K562 (cell line): Measurements from ENCODE around the gene EVL. TPM values are rescaled to one million over a fixed set of nuclear protein-coding genes. Genes with fewer than 3 reads are reported as not detected.

ENCODE experiments used
- ATAC-seq: fragments of 200-7000 bp; cut with Tn5 transposase; 3 replicates; pipeline ENCODE4 v1.9.1; 2020; ENCODE audit warnings: moderate library complexity
- BruUV-seq: library from RNA; stranded (reverse); fragments of 400-500 nt; replicated peaks from 2 replicates; lab custom pipeline; 2021; lab: Mats Ljungman, UMichigan
- CTCF ChIA-PET: fragments of 300-600 bp; formaldehyde crosslinking; extraction: SDS; loops from one replicate; lab custom pipeline; 2021; ENCODE audit warnings: low intra/inter-chr PET ratio; lab: Yijun Ruan, JAX
- POLR2A ChIA-PET: fragments of 300-600, 350-650 bp; sonication (Branson Sonifier 250); formaldehyde crosslinking; extraction: SDS; loops from one replicate; lab custom pipeline; 2021; ENCODE audit warnings: antibody characterized with exemption, inconsistent platforms; lab: Yijun Ruan, JAX
- DNase-seq, 4 experiments: peaks; one replicate each; pipeline versions ENCODE4 v3.0.0 to v3.0.0-alpha.2; 2011 to 2018; ENCODE audit warnings: low spot score in 3 of 4, mixed read lengths in 3 of 4; ENCODE audit errors: extremely low read depth in 1 of 4
- FAIRE-seq: peaks from 2 replicates; lab custom pipeline; 2011; peaks lifted over from hg19 to GRCh38; lab: Jason Lieb, UNC
- H2AFZ ChIP-seq: 2 replicates; pipeline ENCODE4 v1.6.0; 2011; ENCODE audit warnings: low read depth, low read length, control low read depth, inconsistent platforms
- H3K27ac ChIP-seq: fragments of 200-600 bp; 3 replicates; pipeline ENCODE4 v1.8.0; 2011; ENCODE audit warnings: low read depth, mild to moderate bottlenecking, control low read depth, inconsistent platforms, low read length, moderate library complexity, mixed read lengths; ENCODE audit errors: extremely low read depth
- H3K27me3 ChIP-seq, 2 experiments: fragments of 300-600 bp in 1 of 2; 2 replicates in 1 of 2; 3 replicates in 1 of 2; pipeline versions ENCODE4 v1.6.0 to v1.8.0; 2011; ENCODE audit warnings: inconsistent platforms in 2 of 2, low read length in 2 of 2, mild to moderate bottlenecking in 1 of 2, mixed read lengths in 1 of 2, moderate library complexity in 1 of 2; ENCODE audit not compliant: control insufficient read depth in 2 of 2, insufficient read depth in 2 of 2
- H3K36me3 ChIP-seq: fragments of 300-600 bp; 3 replicates; pipeline ENCODE4 v1.8.0; 2011; ENCODE audit warnings: mild to moderate bottlenecking, low read length, inconsistent platforms; ENCODE audit not compliant: control insufficient read depth, insufficient read depth
- H3K4me1 ChIP-seq, 2 experiments: fragments of 200-600 bp in 1 of 2; replicated peaks in 1 of 2; 2 replicates in 1 of 2; 3 replicates in 1 of 2; pipeline versions ENCODE4 v1.5.1 to v1.8.0; 2011; ENCODE audit warnings: inconsistent platforms in 2 of 2, low read length in 2 of 2, mild to moderate bottlenecking in 1 of 2, mixed read lengths in 1 of 2, moderate library complexity in 1 of 2; ENCODE audit not compliant: control insufficient read depth in 2 of 2, insufficient read depth in 2 of 2
- H3K4me2 ChIP-seq: 2 replicates; pipeline ENCODE4 v1.6.1; 2011; ENCODE audit warnings: low read length, control low read depth, inconsistent platforms, mixed read lengths; ENCODE audit not compliant: insufficient read depth
- H3K4me3 ChIP-seq: fragments of 200-600 bp; sonication (generic), shearing (Covaris generic); 2 replicates; pipeline ENCODE4 v1.5.1; 2016; ENCODE audit warnings: control low read depth, inconsistent platforms
- H3K79me2 ChIP-seq: fragments of 200-600 bp; 3 replicates; pipeline ENCODE4 v1.8.0; 2011; ENCODE audit warnings: low read length, inconsistent platforms; ENCODE audit not compliant: control insufficient read depth, insufficient read depth
- H3K9ac ChIP-seq, 2 experiments: 2 replicates each; pipeline versions ENCODE4 v1.6.0 to v1.6.1; 2011; ENCODE audit warnings: low read depth in 2 of 2, low read length in 2 of 2, control low read depth in 1 of 2, inconsistent platforms in 1 of 2, mild to moderate bottlenecking in 1 of 2, mixed read lengths in 1 of 2; ENCODE audit not compliant: insufficient read depth in 1 of 2
- H3K9me1 ChIP-seq: one replicate; pipeline ENCODE4 v1.6.0; 2011; ENCODE audit warnings: inconsistent platforms, mild to moderate bottlenecking, low read length, moderate library complexity; ENCODE audit not compliant: control insufficient read depth, insufficient read depth
- H3K9me3 ChIP-seq: replicated peaks from 2 replicates; pipeline ENCODE4 v1.5.1; 2011; ENCODE audit warnings: low read depth, low read length, inconsistent platforms; ENCODE audit not compliant: control insufficient read depth, insufficient read depth
- H4K20me1 ChIP-seq: replicated peaks from 2 replicates; pipeline ENCODE4 v1.6.1; 2011; ENCODE audit warnings: low read length, inconsistent platforms, mixed read lengths; ENCODE audit not compliant: control insufficient read depth, insufficient read depth
- NUFIP1 ChIP-seq: fragments of 450-650 bp; IDR thresholded peaks from 2 replicates; pipeline ENCODE4 v1.6.1; 2018; ENCODE audit not compliant: partially characterized antibody
- PATZ1 ChIP-seq: fragments of 250-450 bp; sonication (Bioruptor Pico); IDR thresholded peaks from 2 replicates; pipeline ENCODE4 v1.5.0; 2020; ENCODE audit warnings: mild to moderate bottlenecking, borderline replicate concordance
- SUPT5H ChIP-seq: fragments of 450-650 bp; IDR thresholded peaks from 2 replicates; pipeline ENCODE4 v1.6.1; 2016
- TCF15 ChIP-seq: fragments of 250-450 bp; sonication (Bioruptor Pico); IDR thresholded peaks from 2 replicates; pipeline ENCODE4 v1.8.0; 2022; ENCODE audit warnings: moderate library complexity, mild to moderate bottlenecking, inconsistent platforms
- ZBTB33 ChIP-seq: sonication (generic); formaldehyde crosslinking; IDR thresholded peaks from 2 replicates; pipeline ENCODE4 v1.8.1; 2023; ENCODE audit warnings: mild to moderate bottlenecking, missing genetic modification reagents
- WGBS: fragments of 100-300 bp; shearing (Covaris generic); methylation state at CpG from one replicate; pipeline ENCODE4 v1.1.6; 2016; ENCODE audit warnings: low coverage, mixed read lengths; ENCODE audit not compliant: insufficient coverage; ENCODE audit errors: missing lambda C conversion rate; 5-methylcytosine and 5-hydroxymethylcytosine counted together
- in situ Hi-C: fragments of 300-500 bp; cut with MboI; formaldehyde crosslinking; loops from 4 replicates; pipeline ENCODE4 v1.15.0; 2018; ENCODE audit warnings: inconsistent platforms, mixed read lengths
- intact Hi-C: fragments of 100-400 bp; cut with micrococcal nuclease; formaldehyde crosslinking; loops from 2 replicates; pipeline ENCODE4 v1.14.2; 2022
- polyA plus RNA-seq, 8 experiments: library from polyadenylated mRNA; depleted of rRNA in 4 of 8; stranded (reverse) in 5 of 8; unstranded in 3 of 8; fragments of >200 nt; fragmentation: Nextera tagmentation in 2 of 8; fragmentation: Illumina TruSeq in 1 of 8; extraction: Ambion mirVana in 2 of 8; extraction: Trizol in 1 of 8; gene quantifications; 2 replicates each; pipeline versions ENCODE4 v1.2.1 to v1.2.3, GENCODE V29; 2011 to 2014; ENCODE audit warnings: inconsistent platforms in 1 of 8, missing spikeins in 1 of 8
- total RNA-seq, 7 experiments: library from RNA; depleted of rRNA in 6 of 7; stranded (reverse); fragments of >200 nt in 6 of 7; fragmentation: Illumina TruSeq in 2 of 7; extraction: Trizol in 2 of 7; gene quantifications; 2 replicates each; pipeline versions ENCODE4 v1.2.1 to v1.2.3, GENCODE V29; 2011 to 2021; ENCODE audit warnings: low replicate concordance in 1 of 7

Gene EVL
- total and polyA plus RNA-seq, 9 of the 15 experiments (the other 6 are each of a cell fraction or from before 2014, with no cell fraction given): 2.9 to 43.4 (median 23.9) TPM

GRCh38 chr14:100132161-100132902, 67.1 kb downstream of the EVL start (continued):
- TF ChIP-seq PATZ1 (CRISPR knock-in tag) (no peak), SUPT5H (no peak), TCF15 (CRISPR knock-in tag) (no peak)
- TF ChIP-seq, all 486 proteins: peak for 0

- POLR2A ChIA-PET: interaction anchor here (0.8 to 1.0 kb wide), 2 partner anchors 10 to 11 kb away, joined by 3 read pairs; no protein-coding TSS in a partner anchor
- H3K4me2 ChIP-seq: no peak overlapping the region
- no peak; the same call in 2 of the 3 replicates for ATAC-seq
Measured at GRCh38 chr14:100132903-100133510, 67.8 kb downstream of the EVL start.

More at GRCh38 chr14:100132903-100133510, 67.8 kb downstream of the EVL start:
- Histone ChIP-seq H3K79me2 (no peaks in the 10 kb centered on the region), H3K9me1 (no peaks in the 10 kb centered on the region), H2AFZ (no peak overlapping the region), H3K27ac (no peak overlapping the region), H4K20me1 (no peaks in the 10 kb centered on the region), H3K4me1 (peaks cover 2 to 14% of the 10 kb centered on the region in 2 experiments; a peak in 4 of 5 replicates), H3K27me3 (no peaks in the 10 kb centered on the region), H3K36me3 (peaks cover 6% of the 10 kb centered on the region; the same call in 1 of the 3 replicates), H3K9me3 (no peaks in the 10 kb centered on the region), H3K9ac (peak overlapping the region in 1 of 2 experiments; percentile 35; a peak in 1 of 4 replicates), H3K4me3 (no peak overlapping the region)
- DNase-seq: no peak
- CTCF ChIA-PET: no interaction called here
- intact Hi-C loops (no loop called here), in situ Hi-C loops (no loop called here)
- TF ChIP-seq NUFIP1: no peak
- TF ChIP-seq ZBTB33 (CRISPR knock-in tag): 0 out of 2 replicates have a peak, but pooled peaks have one; percentile 29
- 79% methylated on average over 10 of the region's 12 CpGs for WGBS
- FAIRE-seq: no peak
- no TSS peak for BruUV-seq
